Breast epithelium (tissue), 4 donors: ENCODE data around the gene PEAK1. TPM values are rescaled to one million over a fixed set of nuclear protein-coding genes. Genes with fewer than 3 reads are reported as not detected.

Experiments
- DNase-seq, 2 donors: peaks; one replicate each; pipeline ENCODE4 v3.0.0-alpha.2; 2019; ENCODE audit warnings: low spot score in 2 of 2
- H3K27ac ChIP-seq, 2 donors: fragments of 200-600 bp; sonication (generic) in 1 of 2; one replicate each; pipeline ENCODE4 v1.5.1; 2016 to 2019; ENCODE audit warnings: mild to moderate bottlenecking in 1 of 2
- H3K27me3 ChIP-seq, 2 donors: fragments of 200-600 bp; sonication (generic) in 1 of 2; one replicate each; pipeline versions ENCODE4 v1.5.1 to v1.6.0; 2017 to 2019; ENCODE audit warnings: control low read depth in 1 of 2, mild to moderate bottlenecking in 1 of 2
- H3K36me3 ChIP-seq: fragments of 200-600 bp; one replicate; pipeline ENCODE4 v1.5.1; 2019
- H3K4me1 ChIP-seq, 2 donors: fragments of 200-600 bp; sonication (generic); one replicate each; pipeline ENCODE4 v1.5.1; 2016 to 2019; ENCODE audit warnings: control low read depth in 1 of 2
- H3K4me3 ChIP-seq, 3 donors: fragments of 200-600 bp; sonication (generic); 1 replicate in 2 of 3; 2 replicates in 1 of 3; pipeline ENCODE4 v1.5.1; 2016 to 2019; ENCODE audit warnings: mild to moderate bottlenecking in 3 of 3, moderate library complexity in 2 of 3
- H3K9me3 ChIP-seq, 2 donors: fragments of 200-600 bp; sonication (generic) in 1 of 2; one replicate each; pipeline ENCODE4 v1.5.1; 2016 to 2019; ENCODE audit warnings: control low read depth in 1 of 2
- POLR2A ChIP-seq: fragments of 450-650 bp; IDR thresholded peaks from one replicate; pipeline ENCODE4 v1.6.1; 2016; ENCODE audit warnings: antibody characterized with exemption, mild to moderate bottlenecking, moderate library complexity
- POLR2AphosphoS5 ChIP-seq, 3 donors: sonication (generic); formaldehyde crosslinking; IDR thresholded peaks; one replicate each; pipeline ENCODE4 v1.6.1; 2017; ENCODE audit warnings: antibody characterized with exemption in 3 of 3
- intact Hi-C: fragments of 100-400 bp; cut with DNase I; formaldehyde crosslinking; loops from one replicate; pipeline ENCODE4 v1.15.1; 2023; ENCODE audit warnings: low total_unique reads
- total RNA-seq, 3 donors: library from RNA; depleted of rRNA; stranded (reverse); fragments of >200 nt; gene quantifications; one replicate each; pipeline ENCODE4 v1.1.0, GENCODE V29; 2016
- TF ChIP-seq, protein P1 (sequence below), 3 donors: fragments of 450-650 bp; IDR thresholded peaks; one replicate each; pipeline ENCODE4 v1.5.1; 2016 to 2017; ENCODE audit warnings: antibody characterized with exemption in 3 of 3, mild to moderate bottlenecking in 3 of 3, moderate library complexity in 3 of 3

The PEAK1 gene
- total RNA-seq, 3 donors from 2014 or later = 48.5 to 99.5 (median 55.2) TPM

DNA sequence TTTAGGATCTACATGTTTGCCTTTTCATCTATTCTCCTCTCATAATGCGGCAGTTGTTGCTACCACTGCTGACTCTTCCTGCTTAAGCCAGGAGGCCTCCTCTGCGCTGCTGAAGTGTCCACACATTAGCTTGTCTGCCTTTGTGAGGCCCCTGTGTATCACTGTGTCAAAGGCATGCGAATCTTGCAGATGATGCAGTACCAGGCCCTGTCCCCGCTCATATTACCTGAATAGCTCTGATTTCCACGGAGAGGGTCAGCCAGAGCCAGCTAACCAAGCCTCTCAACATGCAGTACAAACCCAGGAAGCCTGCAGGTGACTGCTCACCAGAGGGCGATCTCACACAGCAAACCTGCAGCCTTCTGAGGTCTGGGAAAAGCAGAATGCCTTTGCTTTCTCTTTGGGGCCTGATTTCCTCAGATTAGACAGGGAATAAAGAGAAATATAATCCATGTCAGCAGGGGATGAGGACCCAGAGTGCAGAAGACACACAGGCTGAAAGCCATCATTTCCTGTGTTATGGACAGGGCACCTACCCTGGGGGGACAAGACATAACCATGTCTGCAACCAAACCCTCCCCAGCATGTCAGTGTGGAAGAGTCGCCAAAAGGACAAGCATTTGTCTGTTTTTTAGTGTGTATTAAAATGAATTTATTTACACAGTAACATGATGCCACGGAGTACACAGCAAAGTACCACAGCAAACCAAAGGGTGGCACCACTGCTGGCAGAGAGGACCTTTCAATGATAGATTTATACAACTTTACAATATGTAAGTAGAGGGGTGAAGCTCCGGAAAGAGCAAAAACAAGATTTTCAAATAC is 312.2 kb downstream of the PEAK1 start:
- TF ChIP-seq, protein P1, sequence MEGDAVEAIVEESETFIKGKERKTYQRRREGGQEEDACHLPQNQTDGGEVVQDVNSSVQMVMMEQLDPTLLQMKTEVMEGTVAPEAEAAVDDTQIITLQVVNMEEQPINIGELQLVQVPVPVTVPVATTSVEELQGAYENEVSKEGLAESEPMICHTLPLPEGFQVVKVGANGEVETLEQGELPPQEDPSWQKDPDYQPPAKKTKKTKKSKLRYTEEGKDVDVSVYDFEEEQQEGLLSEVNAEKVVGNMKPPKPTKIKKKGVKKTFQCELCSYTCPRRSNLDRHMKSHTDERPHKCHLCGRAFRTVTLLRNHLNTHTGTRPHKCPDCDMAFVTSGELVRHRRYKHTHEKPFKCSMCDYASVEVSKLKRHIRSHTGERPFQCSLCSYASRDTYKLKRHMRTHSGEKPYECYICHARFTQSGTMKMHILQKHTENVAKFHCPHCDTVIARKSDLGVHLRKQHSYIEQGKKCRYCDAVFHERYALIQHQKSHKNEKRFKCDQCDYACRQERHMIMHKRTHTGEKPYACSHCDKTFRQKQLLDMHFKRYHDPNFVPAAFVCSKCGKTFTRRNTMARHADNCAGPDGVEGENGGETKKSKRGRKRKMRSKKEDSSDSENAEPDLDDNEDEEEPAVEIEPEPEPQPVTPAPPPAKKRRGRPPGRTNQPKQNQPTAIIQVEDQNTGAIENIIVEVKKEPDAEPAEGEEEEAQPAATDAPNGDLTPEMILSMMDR (IDR thresholded peaks at IDR 0.05) = peak in 2 of 3 donors; percentile 35 to 46
- TF ChIP-seq POLR2A = no peak
- Histone ChIP-seq H3K36me3 (no peaks in the 10 kb centered on the region), H3K4me3 (no peak overlapping the region), H3K27me3 (no peaks in the 10 kb centered on the region), H3K4me1 (no peaks in the 10 kb centered on the region), H3K27ac (peak overlapping the region in 1 of 2 donors; percentile 48), H3K9me3 (no peaks in the 10 kb centered on the region)
- DNase-seq = peak in 1 of 2 donors; percentile 25
- intact Hi-C loops = no loop called here

DNA sequence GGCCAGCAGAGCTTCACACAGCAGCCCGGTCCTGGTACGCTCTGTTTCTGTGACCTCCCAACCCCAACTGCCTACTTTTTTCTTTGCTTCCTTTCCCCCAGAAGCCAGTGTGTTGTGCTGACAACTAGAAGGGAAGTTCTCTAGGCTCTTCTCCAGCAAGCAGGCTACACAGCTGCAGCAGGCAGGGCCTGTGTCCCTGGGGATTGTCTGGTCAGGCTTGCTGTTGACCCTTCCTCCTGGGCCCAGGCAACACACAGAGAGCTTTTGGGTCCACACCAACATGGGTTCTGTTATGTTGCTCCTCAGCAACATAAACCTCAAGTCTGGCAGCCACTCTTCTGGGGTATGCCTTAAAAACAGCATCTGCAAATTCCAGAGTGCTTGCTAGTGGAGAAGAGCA is 312.8 kb downstream of the PEAK1 start:
- Histone ChIP-seq H3K36me3 (no peaks in the 10 kb centered on the region), H3K27ac (peak overlapping the region; percentile 15), H3K27me3 (no peaks in the 10 kb centered on the region), H3K4me3 (no peak overlapping the region), H3K9me3 (no peaks in the 10 kb centered on the region), H3K4me1 (no peaks in the 10 kb centered on the region)
- intact Hi-C loops = no loop called here
- peak in 1 of 2 donors; percentile 21 for DNase-seq
- no peak for TF ChIP-seq POLR2AphosphoS5 (IDR thresholded peaks at IDR 0.05)
- TF ChIP-seq, protein P1 (IDR thresholded peaks at IDR 0.05) = no peak
- no peak for TF ChIP-seq POLR2A

- peak overlapping the region in 1 of 2 donors; percentile 21 for H3K27ac ChIP-seq
- TF ChIP-seq, protein P1 (IDR thresholded peaks at IDR 0.05) = no peak
- TF ChIP-seq POLR2A = no peak
- no peak for TF ChIP-seq POLR2AphosphoS5 (IDR thresholded peaks at IDR 0.05)
Measured at GRCh38 chr15:77104155-77104554, 315.7 kb downstream of the PEAK1 start.

GRCh38 chr15:77099741-77100463 is 320.0 kb downstream of the PEAK1 start:
- intact Hi-C loops = no loop called here
- no peak for DNase-seq

More at GRCh38 chr15:77104155-77104554, 315.7 kb downstream of the PEAK1 start:
- H3K36me3 ChIP-seq = no peaks in the 10 kb centered on the region
- DNase-seq = no peak
- intact Hi-C loops = no loop called here
- H3K27me3 ChIP-seq = no peaks in the 10 kb centered on the region
- H3K4me3 ChIP-seq = no peak overlapping the region
- H3K9me3 ChIP-seq = no peaks in the 10 kb centered on the region
- H3K4me1 ChIP-seq = no peaks in the 10 kb centered on the region

More at GRCh38 chr15:77099741-77100463, 320.0 kb downstream of the PEAK1 start:
- H3K4me1 ChIP-seq = no peaks in the 10 kb centered on the region
- H3K9me3 ChIP-seq = no peaks in the 10 kb centered on the region
- H3K4me3 ChIP-seq = no peak overlapping the region
- H3K27me3 ChIP-seq = no peaks in the 10 kb centered on the region
- H3K27ac ChIP-seq = no peak overlapping the region
- TF ChIP-seq, protein P1 (IDR thresholded peaks at IDR 0.05) = no peak
- no peak for TF ChIP-seq POLR2A
- TF ChIP-seq POLR2AphosphoS5 (IDR thresholded peaks at IDR 0.05) = no peak
- H3K36me3 ChIP-seq = no peaks in the 10 kb centered on the region
